Endodermal cell (in vitro differentiated cells): Measurements from ENCODE around the gene CREBBP. TPM values are rescaled to one million over a fixed set of nuclear protein-coding genes. Genes with fewer than 3 reads are reported as not detected.

ENCODE experiments used
- DNase-seq: peaks from one replicate; pipeline ENCODE4 v3.0.0-alpha.2; 2017
- H3K27ac ChIP-seq: 2 replicates; pipeline ENCODE4 v1.5.1; 2013; ENCODE audit warnings: mild to moderate bottlenecking, low read depth, low read length, moderate library complexity
- H3K27me3 ChIP-seq: 2 replicates; pipeline ENCODE4 v1.6.1; 2013; ENCODE audit warnings: mild to moderate bottlenecking, low read length, moderate library complexity; ENCODE audit not compliant: insufficient read depth, control insufficient read depth, poor library complexity, severe bottlenecking
- H3K36me3 ChIP-seq: 2 replicates; pipeline ENCODE4 v1.7.0; 2013; ENCODE audit warnings: mild to moderate bottlenecking, low read length, moderate library complexity; ENCODE audit not compliant: control insufficient read depth, insufficient read depth
- H3K4me1 ChIP-seq: one replicate; pipeline ENCODE4 v1.7.0; 2013; ENCODE audit warnings: low read length; ENCODE audit not compliant: control insufficient read depth, insufficient read depth
- H3K4me3 ChIP-seq: 2 replicates; pipeline ENCODE4 v1.5.1; 2013; ENCODE audit warnings: mild to moderate bottlenecking, low read length, moderate library complexity
- H3K9ac ChIP-seq: 2 replicates; pipeline ENCODE4 v1.6.1; 2013; ENCODE audit warnings: mild to moderate bottlenecking, low read length, moderate library complexity; ENCODE audit not compliant: poor library complexity, severe bottlenecking; ENCODE audit errors: extremely low read depth
- H3K9me3 ChIP-seq: 2 replicates; pipeline ENCODE4 v1.6.1; 2013; ENCODE audit warnings: mild to moderate bottlenecking, low read length, moderate library complexity; ENCODE audit not compliant: control insufficient read depth
- H3K27ac Mint-ChIP-seq: 2 replicates; pipeline ENCODE4 v1.8.0; 2020; ENCODE audit warnings: mixed read lengths
- H3K27me3 Mint-ChIP-seq: 2 replicates; pipeline ENCODE4 v1.8.0; 2021; ENCODE audit warnings: mild to moderate bottlenecking, mixed read lengths; ENCODE audit not compliant: insufficient read depth
- H3K36me3 Mint-ChIP-seq: 2 replicates; pipeline ENCODE4 v1.8.0; 2020; ENCODE audit warnings: low read depth, mixed read lengths
- H3K4me1 Mint-ChIP-seq: 2 replicates; pipeline ENCODE4 v1.8.0; 2020; ENCODE audit warnings: mixed read lengths
- H3K4me3 Mint-ChIP-seq: 2 replicates; pipeline ENCODE4 v1.8.0; 2020; ENCODE audit warnings: mild to moderate bottlenecking, moderate library complexity, mixed read lengths
- H3K9me3 Mint-ChIP-seq: 2 replicates; pipeline ENCODE4 v1.8.0; 2020; ENCODE audit warnings: mild to moderate bottlenecking, mixed read lengths
- CTCF ChIP-seq: fragments of 200-600 bp; sonication (generic); conservative IDR thresholded peaks from 2 replicates; pipeline ENCODE4 v1.5.0; 2021; ENCODE audit warnings: antibody characterized with exemption, mild to moderate bottlenecking
- WGBS, 2 experiments: methylation state at CpG; one replicate each; pipeline versions ENCODE4 v1.1.5 to v1.1.7; 2013; ENCODE audit warnings: missing lambda C conversion rate in 2 of 2, mixed read lengths in 1 of 2; ENCODE audit not compliant: insufficient coverage in 1 of 2, insufficient read length in 1 of 2; 5-methylcytosine and 5-hydroxymethylcytosine counted together
- total RNA-seq, 2 donors: library from RNA; stranded (reverse); fragmentation: NEBNext Ultra II Directional in 1 of 2; extraction: Animal tissue kit (Norgen Biotek cat#: 25700) in 1 of 2; gene quantifications; 2 replicates in 1 of 2; 3 replicates in 1 of 2; pipeline ENCODE4 v1.2.1, GENCODE V29; 2021

Gene CREBBP
- total RNA-seq, 2 donors from 2014 or later, result 71.1 to 103 TPM

- no peaks in the 10 kb centered on the region for H3K4me1 ChIP-seq
- H3K4me1 Mint-ChIP-seq, result no peaks in the 10 kb centered on the region
- H3K36me3 Mint-ChIP-seq, result peaks cover 82% of the 10 kb centered on the region
- 96 to 100% methylated on average over 2 to 4 of the region's 4 CpGs for WGBS, 2 experiments
- DNase-seq, result no peak
- H3K27me3 ChIP-seq, result no peaks in the 10 kb centered on the region
- H3K27ac ChIP-seq, result no peak overlapping the region
- H3K4me3 ChIP-seq, result no peak overlapping the region
- H3K9me3 ChIP-seq, result no peaks in the 10 kb centered on the region
- no peak overlapping the region for H3K4me3 Mint-ChIP-seq
- no peaks in the 10 kb centered on the region for H3K27me3 Mint-ChIP-seq
- TF ChIP-seq CTCF, result no peak
- peaks cover 89% of the 10 kb centered on the region for H3K36me3 ChIP-seq
- no peak overlapping the region for H3K27ac Mint-ChIP-seq
- no peak overlapping the region for H3K9ac ChIP-seq
- no peaks in the 10 kb centered on the region for H3K9me3 Mint-ChIP-seq
These were observed 104.2 kb downstream of the CREBBP start for GRCh38 chr16:3776316-3776715.

- Histone ChIP-seq H3K27ac (no peak overlapping the region), H3K36me3 (peaks cover 87% of the 10 kb centered on the region), H3K4me1 (no peaks in the 10 kb centered on the region), H3K9me3 (no peaks in the 10 kb centered on the region), H3K9ac (no peak overlapping the region), H3K4me3 (no peak overlapping the region), H3K27me3 (no peaks in the 10 kb centered on the region)
- 92 to 94% methylated on average over 6 of the region's 6 CpGs for WGBS, 2 experiments
- TF ChIP-seq CTCF, result no peak
- no peak for DNase-seq
- Mint-ChIP-seq H3K4me1 (no peaks in the 10 kb centered on the region), H3K27ac (peak overlapping the region; percentile 40), H3K27me3 (no peaks in the 10 kb centered on the region), H3K36me3 (peaks cover 83% of the 10 kb centered on the region), H3K9me3 (no peaks in the 10 kb centered on the region), H3K4me3 (no peak overlapping the region)
These were observed 105.7 kb downstream of the CREBBP start for GRCh38 chr16:3774819-3775218.

GRCh38 chr16:3774156-3774767 is 106.3 kb downstream of the CREBBP start:
- peak overlapping the region; percentile 40 for H3K27ac Mint-ChIP-seq

More at GRCh38 chr16:3774156-3774767, 106.3 kb downstream of the CREBBP start:
- Histone ChIP-seq H3K9me3 (no peaks in the 10 kb centered on the region), H3K9ac (no peak overlapping the region), H3K27ac (no peak overlapping the region), H3K4me3 (no peak overlapping the region), H3K36me3 (peaks cover 87% of the 10 kb centered on the region), H3K27me3 (no peaks in the 10 kb centered on the region), H3K4me1 (no peaks in the 10 kb centered on the region)
- Mint-ChIP-seq H3K36me3 (peaks cover 82% of the 10 kb centered on the region), H3K4me1 (no peaks in the 10 kb centered on the region), H3K4me3 (no peak overlapping the region), H3K27me3 (no peaks in the 10 kb centered on the region), H3K9me3 (no peaks in the 10 kb centered on the region)
- 94 to 100% methylated on average over 4 to 6 of the region's 6 CpGs for WGBS, 2 experiments
- TF ChIP-seq CTCF, result no peak
- no peak for DNase-seq
